Sigmoid colon (tissue), 7 donors: ENCODE results near the gene ARL5B. TPM values are rescaled to one million over a fixed set of nuclear protein-coding genes. Genes with fewer than 3 reads are reported as not detected.

ENCODE experiments used
- DNase-seq: peaks from one replicate; pipeline ENCODE4 v3.0.0-alpha.2; 2019
- H3K27ac ChIP-seq, 4 donors: fragments of 200-600 bp; sonication (generic); one replicate each; pipeline ENCODE4 v1.5.1; 2016 to 2019; ENCODE audit warnings: mild to moderate bottlenecking in 1 of 4
- H3K27me3 ChIP-seq, 3 donors: fragments of 200-600 bp; sonication (generic); one replicate each; pipeline ENCODE4 v1.5.1; 2019; ENCODE audit warnings: mild to moderate bottlenecking in 1 of 3
- H3K36me3 ChIP-seq, 4 donors: fragments of 200-600 bp; sonication (generic); one replicate each; pipeline ENCODE4 v1.5.1; 2016 to 2019
- H3K4me1 ChIP-seq, 4 donors: fragments of 200-600 bp; sonication (generic); one replicate each; pipeline ENCODE4 v1.5.1; 2017 to 2019
- H3K4me3 ChIP-seq, 4 donors: fragments of 200-600 bp; sonication (generic); one replicate each; pipeline ENCODE4 v1.5.1; 2017 to 2019; ENCODE audit warnings: mild to moderate bottlenecking in 2 of 4, moderate library complexity in 1 of 4
- H3K9me3 ChIP-seq, 4 donors: fragments of 200-600 bp in 3 of 4; sonication (generic) in 3 of 4; one replicate each; pipeline versions ENCODE4 v1.5.1 to v1.6.1; 2013 to 2019
- CTCF ChIP-seq, 4 experiments: fragments of 450-650 bp in 3 of 4; fragments of 200-600 bp in 1 of 4; IDR thresholded peaks; one replicate each; pipeline ENCODE4 v1.5.1; 2016 to 2019; ENCODE audit warnings: antibody characterized with exemption in 4 of 4, mild to moderate bottlenecking in 3 of 4, moderate library complexity in 2 of 4
- EP300 ChIP-seq, 4 donors: sonication (generic); formaldehyde crosslinking; IDR thresholded peaks; one replicate each; pipeline ENCODE4 v1.6.1; 2017; ENCODE audit warnings: antibody characterized with exemption in 4 of 4
- POLR2A ChIP-seq, 2 donors: fragments of 450-650 bp; IDR thresholded peaks; one replicate each; pipeline ENCODE4 v1.6.1; 2016; ENCODE audit warnings: antibody characterized with exemption in 2 of 2, mild to moderate bottlenecking in 2 of 2, moderate library complexity in 2 of 2
- POLR2AphosphoS5 ChIP-seq, 4 donors: sonication (generic); formaldehyde crosslinking; IDR thresholded peaks; one replicate each; pipeline ENCODE4 v1.6.1; 2017; ENCODE audit warnings: antibody characterized with exemption in 4 of 4
- WGBS, 2 donors: extraction: QIAGEN DNeasy Blood & Tissue Kit; methylation state at CpG; one replicate each; pipeline ENCODE4 v1.1.7; 2013; 5-methylcytosine and 5-hydroxymethylcytosine counted together
- intact Hi-C: fragments of 100-400 bp; cut with DNase I; formaldehyde crosslinking; loops from one replicate; pipeline ENCODE4 v1.15.1; 2023
- polyA plus RNA-seq, 3 donors: library from polyadenylated mRNA; stranded (reverse); fragments of 200-250 nt; gene quantifications; one replicate each; pipeline ENCODE4 v1.2.3, GENCODE V29; 2013
- total RNA-seq, 4 donors: library from RNA; depleted of rRNA; stranded (reverse); fragments of >200 nt; gene quantifications; one replicate each; pipeline ENCODE4 v1.1.0, GENCODE V29; 2016
- donor health status: healthy with polysubstance abuse.
- donor health status: Bipolar disorder and iron deficiency.
- donor health status: healthy.

ARL5B gene
- total RNA-seq: 10 to 100 TPM in 2 of 4 donors, 1 to 10 TPM in 2; 8.3 to 11.2 (median 10.1) TPM
- polyA plus RNA-seq: 1 to 10 TPM; 3.0 to 9.0 (median 5.5) TPM

- Histone ChIP-seq H3K27ac (peak within 1 kb of the TSS; percentile 94 to 97 (median 97)), H3K9me3 (no peaks in the 10 kb centered on the region), H3K27me3 (no peaks in the 10 kb centered on the region), H3K4me3 (peak within 1 kb of the TSS; percentile 62 to 98 (median 92)), H3K4me1 (peaks cover 0 to 31% (median 29%) of the 10 kb centered on the region in 4 donors), H3K36me3 (no peaks in the 10 kb centered on the region)
- 0% methylated on average over 72 of the region's 72 CpGs for WGBS, 2 donors
- intact Hi-C loops: loop anchor here (1.0 kb wide), 1 partner anchor 8 kb away; the partner anchor contains the start of gene NSUN6
- peak; percentile 99 for DNase-seq
- TF ChIP-seq CTCF (IDR thresholded peaks at IDR 0.05) (no peak), EP300 (IDR thresholded peaks at IDR 0.05) (peak in 3 of 4 donors; percentile 16 to 97 (median 86)), POLR2A (IDR thresholded peaks at IDR 0.05) (peak; percentile 45 to 90), POLR2AphosphoS5 (IDR thresholded peaks at IDR 0.05) (peak; percentile 88 to 98 (median 93))
Observed at GRCh38 chr10:18659125-18659818, at the start of gene ARL5B. Gene ARL5B, plus strand, starts transcription at chr10:18659431. Its CDS starts 207 bp downstream, at chr10:18659638.

- H3K27me3 ChIP-seq: no peaks in the 10 kb centered on the region
- 43 to 75% methylated on average over 3 of the region's 3 CpGs for WGBS, 2 donors
- H3K9me3 ChIP-seq: no peaks in the 10 kb centered on the region
- peaks cover 0 to 17% (median 0%) of the 10 kb centered on the region in 4 donors for H3K36me3 ChIP-seq
- peaks cover 0 to 11% (median 5%) of the 10 kb centered on the region in 4 donors for H3K4me1 ChIP-seq
- H3K27ac ChIP-seq: peak overlapping the region in 1 of 4 donors; percentile 25
- intact Hi-C loops: no loop called here
- TF ChIP-seq EP300 (IDR thresholded peaks at IDR 0.05) (no peak), POLR2AphosphoS5 (IDR thresholded peaks at IDR 0.05) (peak in 1 of 4 donors; percentile 37)
- H3K4me3 ChIP-seq: no peak overlapping the region
- no peak for DNase-seq
Observed at GRCh38 chr10:18610517-18610916, 48.7 kb upstream of the ARL5B start.

GRCh38 chr10:18611168-18611567 lies 48.1 kb upstream of the ARL5B start:
- Histone ChIP-seq H3K27me3 (no peaks in the 10 kb centered on the region), H3K4me1 (peaks cover 0 to 11% (median 5%) of the 10 kb centered on the region in 4 donors), H3K27ac (peak overlapping the region in 1 of 4 donors; percentile 25), H3K9me3 (no peaks in the 10 kb centered on the region), H3K36me3 (peaks cover 0 to 17% (median 0%) of the 10 kb centered on the region in 4 donors), H3K4me3 (no peak overlapping the region)
- DNase-seq: no peak
- WGBS, 2 donors: 91 to 93% methylated on average over 4 of the region's 4 CpGs
- TF ChIP-seq CTCF (IDR thresholded peaks at IDR 0.05): no peak
- no peak for TF ChIP-seq POLR2A (IDR thresholded peaks at IDR 0.05)
- TF ChIP-seq POLR2AphosphoS5 (IDR thresholded peaks at IDR 0.05): no peak
- no peak for TF ChIP-seq EP300 (IDR thresholded peaks at IDR 0.05)
- intact Hi-C loops: no loop called here

- 97% methylated on average over 4 of the region's 4 CpGs for WGBS, 2 donors
- no peak overlapping the region for H3K4me3 ChIP-seq
Observed at GRCh38 chr10:18615618-18616017, 43.6 kb upstream of the ARL5B start.

More at GRCh38 chr10:18615618-18616017, 43.6 kb upstream of the ARL5B start:
- no peak for DNase-seq
- Histone ChIP-seq H3K9me3 (no peaks in the 10 kb centered on the region), H3K27ac (no peak overlapping the region), H3K27me3 (no peaks in the 10 kb centered on the region), H3K4me1 (no peaks in the 10 kb centered on the region), H3K36me3 (peaks cover 0 to 18% (median 0%) of the 10 kb centered on the region in 4 donors)
- intact Hi-C loops: no loop called here
- TF ChIP-seq POLR2A (IDR thresholded peaks at IDR 0.05) (no peak), POLR2AphosphoS5 (IDR thresholded peaks at IDR 0.05) (no peak), EP300 (IDR thresholded peaks at IDR 0.05) (no peak), CTCF (IDR thresholded peaks at IDR 0.05) (no peak)
